ENCODE results near the gene MAEA.

GRCh38 chr4:1261107-1261928 lies 28.4 kb upstream of the MAEA start:
- TF ChIP-seq CTCF (conservative IDR thresholded peaks at IDR 0.05; ENCODE audit: low read length) (no peak), EZH2phosphoT487 (IDR thresholded peaks at IDR 0.05; ENCODE audit: borderline replicate concordance) (no peak)

Data from Loucy (cell line).